ENCODE results near the gene GHR. TPM values are rescaled to one million over a fixed set of nuclear protein-coding genes. Genes with fewer than 3 reads are reported as not detected.

GHR gene
- polyA plus RNA-seq, 1 donor (not counting 4 experiments of a cell fraction or from before 2014, with no cell fraction given), result 1.8 TPM

- Histone ChIP-seq H3K27me3 (ENCODE audit: control insufficient read depth, extremely low read depth, insufficient read depth, low read length) (no peaks in the 10 kb centered on the region), H3K27ac (ENCODE audit: control insufficient read depth, insufficient read depth, low read length) (no peak overlapping the region), H3K9me3 (ENCODE audit: control insufficient read depth, low read depth, low read length) (no peaks in the 10 kb centered on the region), H3K4me2 (ENCODE audit: control insufficient read depth, extremely low read depth, insufficient read depth, low read depth, low read length) (no peak overlapping the region), H4K20me1 (ENCODE audit: control insufficient read depth, extremely low read depth, insufficient read depth, low read length) (no peaks in the 10 kb centered on the region), H3K4me3 (ENCODE audit: control insufficient read depth in 2 of 3, extremely low read depth in 1 of 3, insufficient read depth in 2 of 3, low read depth in 1 of 3, low read length in 3 of 3) (no peak overlapping the region), H3K9me1 (ENCODE audit: control insufficient read depth, extremely low read depth, insufficient read depth, low read length) (no peaks in the 10 kb centered on the region), H3K9ac (ENCODE audit: control insufficient read depth, extremely low read depth, insufficient read depth, low read length) (no peak overlapping the region), H3K4me1 (ENCODE audit: control insufficient read depth, extremely low read depth, insufficient read depth, low read length) (peaks cover 7% of the 10 kb centered on the region), H2AFZ (ENCODE audit: control insufficient read depth, low read length) (no peak overlapping the region), H3K79me2 (ENCODE audit: control insufficient read depth, insufficient read depth, low read length) (no peaks in the 10 kb centered on the region), H3K36me3 (ENCODE audit: control insufficient read depth in 2 of 2, extremely low read depth in 1 of 2, insufficient read depth in 2 of 2, low read length in 2 of 2) (no peaks in the 10 kb centered on the region)
- dilution Hi-C loops (cut with MboI; ENCODE audit: extremely low pct_ligation_motif_present, low sequenced_read_pairs), result no loop called here
- peak; percentile 69 for FAIRE-seq
- TF ChIP-seq EZH2 (IDR thresholded peaks at IDR 0.05; ENCODE audit: low read length) (no peak), CTCF (optimal IDR thresholded peaks at IDR 0.05 in 1 of 3, IDR thresholded peaks at IDR 0.05 in 1 of 3, conservative IDR thresholded peaks at IDR 0.05 in 1 of 3; ENCODE audit: extremely low read depth in 1 of 3, insufficient read depth in 2 of 3, low read length in 3 of 3) (peak; percentile 38 to 45 (median 38))
- DNase-seq (ENCODE audit: low read depth, low spot score), result no peak
Observed at GRCh38 chr5:42636425-42636824, 213.2 kb downstream of the GHR start.

- dilution Hi-C loops (cut with MboI; ENCODE audit: extremely low pct_ligation_motif_present, low sequenced_read_pairs), result no loop called here
- no peak for TF ChIP-seq CTCF (optimal IDR thresholded peaks at IDR 0.05 in 1 of 3, IDR thresholded peaks at IDR 0.05 in 1 of 3, conservative IDR thresholded peaks at IDR 0.05 in 1 of 3; ENCODE audit: extremely low read depth in 1 of 3, insufficient read depth in 2 of 3, low read length in 3 of 3)
- no peak for TF ChIP-seq EZH2 (IDR thresholded peaks at IDR 0.05; ENCODE audit: low read length)
- DNase-seq (ENCODE audit: low read depth, low spot score) (no peak), FAIRE-seq (no peak)
- Histone ChIP-seq H2AFZ (ENCODE audit: control insufficient read depth, low read length) (no peak overlapping the region), H3K9ac (ENCODE audit: control insufficient read depth, extremely low read depth, insufficient read depth, low read length) (no peak overlapping the region), H3K27me3 (ENCODE audit: control insufficient read depth, extremely low read depth, insufficient read depth, low read length) (no peaks in the 10 kb centered on the region), H3K4me2 (ENCODE audit: control insufficient read depth, extremely low read depth, insufficient read depth, low read depth, low read length) (no peak overlapping the region), H3K4me3 (ENCODE audit: control insufficient read depth in 2 of 3, extremely low read depth in 1 of 3, insufficient read depth in 2 of 3, low read depth in 1 of 3, low read length in 3 of 3) (no peak overlapping the region), H4K20me1 (ENCODE audit: control insufficient read depth, extremely low read depth, insufficient read depth, low read length) (no peaks in the 10 kb centered on the region), H3K4me1 (ENCODE audit: control insufficient read depth, extremely low read depth, insufficient read depth, low read length) (peaks cover 12% of the 10 kb centered on the region), H3K36me3 (ENCODE audit: control insufficient read depth in 2 of 2, extremely low read depth in 1 of 2, insufficient read depth in 2 of 2, low read length in 2 of 2) (no peaks in the 10 kb centered on the region), H3K27ac (ENCODE audit: control insufficient read depth, insufficient read depth, low read length) (no peak overlapping the region), H3K9me3 (ENCODE audit: control insufficient read depth, low read depth, low read length) (no peaks in the 10 kb centered on the region), H3K9me1 (ENCODE audit: control insufficient read depth, extremely low read depth, insufficient read depth, low read length) (no peaks in the 10 kb centered on the region), H3K79me2 (ENCODE audit: control insufficient read depth, insufficient read depth, low read length) (no peaks in the 10 kb centered on the region)
Observed at GRCh38 chr5:42636946-42637345, 213.7 kb downstream of the GHR start.
